Measurements from ENCODE around the gene CCNYL1. TPM values are rescaled to one million over a fixed set of nuclear protein-coding genes. Genes with fewer than 3 reads are reported as not detected.
"Not testable (repeated sequence)": the region's sequence is repeated elsewhere in the genome, so short reads cannot be mapped to it uniquely, and the experiment has no call there.

Gene CCNYL1
- total and polyA plus RNA-seq, 3 experiments from 2014 or later = 2.0 to 7.2 (median 6.1) TPM

GRCh38 chr2:207731138-207731537 lies 19.7 kb downstream of the CCNYL1 start:
- no peaks in the 10 kb centered on the region for H3K36me3 ChIP-seq (ENCODE audit: insufficient read depth, low read length)
- Mint-ChIP-seq H3K27me3 (no peaks in the 10 kb centered on the region), H3K36me3 (peaks cover 4 to 47% (median 5%) of the 10 kb centered on the region in 3 donors), H3K4me1 (peaks cover 15 to 17% (median 15%) of the 10 kb centered on the region in 3 donors), H3K27ac (no peak overlapping the region), H3K9me3 (no peaks in the 10 kb centered on the region), H3K4me3 (no peak overlapping the region)
- DNase-seq = no peak
- CTCF ChIA-PET = no interaction called here
- H3K27me3 ChIP-seq (ENCODE audit: insufficient read depth, low read length, poor library complexity, severe bottlenecking) = no peaks in the 10 kb centered on the region
- no peak overlapping the region for H3K27ac ChIP-seq (ENCODE audit: low read depth, low read length)
- H3K4me3 ChIP-seq (ENCODE audit: low read length) = no peak overlapping the region
- POLR2A ChIA-PET = no interaction called here
- peaks cover 10% of the 10 kb centered on the region for H3K4me1 ChIP-seq (ENCODE audit: insufficient read depth, low read length)
- H3K9me3 ChIP-seq (ENCODE audit: low read length) = no peaks in the 10 kb centered on the region

GRCh38 chr2:207733597-207734240 lies 22.3 kb downstream of the CCNYL1 start:
- CTCF ChIA-PET = interaction anchor here (1.0 to 1.1 kb wide), 2 partner anchors 10 to 18 kb away, joined by 3 read pairs; no protein-coding TSS in a partner anchor
- DNase-seq = no peak
- Mint-ChIP-seq H3K4me3 (no peak overlapping the region), H3K27me3 (no peaks in the 10 kb centered on the region), H3K27ac (no peak overlapping the region), H3K9me3 (no peaks in the 10 kb centered on the region), H3K36me3 (peaks cover 4 to 39% (median 7%) of the 10 kb centered on the region in 3 donors), H3K4me1 (peaks cover 3 to 9% (median 7%) of the 10 kb centered on the region in 3 donors)
- Histone ChIP-seq H3K4me1 (ENCODE audit: insufficient read depth, low read length) (no peaks in the 10 kb centered on the region), H3K36me3 (ENCODE audit: insufficient read depth, low read length) (no peaks in the 10 kb centered on the region), H3K4me3 (ENCODE audit: low read length) (no peak overlapping the region), H3K27ac (ENCODE audit: low read depth, low read length) (no peak overlapping the region), H3K27me3 (ENCODE audit: insufficient read depth, low read length, poor library complexity, severe bottlenecking) (no peaks in the 10 kb centered on the region), H3K9me3 (ENCODE audit: low read length) (no peaks in the 10 kb centered on the region)
- POLR2A ChIA-PET = no interaction called here

- Histone ChIP-seq H3K4me1 (ENCODE audit: insufficient read depth, low read length) (no peaks in the 10 kb centered on the region), H3K4me3 (ENCODE audit: low read length) (no peak overlapping the region), H3K36me3 (ENCODE audit: insufficient read depth, low read length) (no peaks in the 10 kb centered on the region), H3K9me3 (ENCODE audit: low read length) (no peaks in the 10 kb centered on the region), H3K27ac (ENCODE audit: low read depth, low read length) (no peak overlapping the region), H3K27me3 (ENCODE audit: insufficient read depth, low read length, poor library complexity, severe bottlenecking) (no peaks in the 10 kb centered on the region)
- H3K9me3 Mint-ChIP-seq = no peaks in the 10 kb centered on the region
- H3K27me3 Mint-ChIP-seq = no peaks in the 10 kb centered on the region
- no peak overlapping the region for H3K27ac Mint-ChIP-seq
- H3K4me1 Mint-ChIP-seq = peaks cover 3 to 9% (median 7%) of the 10 kb centered on the region in 3 donors
- ChIA-PET POLR2A (no interaction called here), CTCF (interaction anchor here (1.0 to 1.1 kb wide), 2 partner anchors 10 to 19 kb away, joined by 3 read pairs; no protein-coding TSS in a partner anchor)
- no peak overlapping the region for H3K4me3 Mint-ChIP-seq
- no peak for DNase-seq
- peaks cover 4 to 38% (median 7%) of the 10 kb centered on the region in 3 donors for H3K36me3 Mint-ChIP-seq
Measured at GRCh38 chr2:207734264-207734635, 22.8 kb downstream of the CCNYL1 start.

GRCh38 chr2:207734636-207735512 lies 23.4 kb downstream of the CCNYL1 start:
- H3K27ac Mint-ChIP-seq = peak overlapping the region in 1 of 8 donors; percentile 26
- H3K27ac ChIP-seq (ENCODE audit: low read depth, low read length) = no peak overlapping the region
- no peak overlapping the region for H3K4me3 ChIP-seq (ENCODE audit: low read length)
- ChIA-PET POLR2A (no interaction called here), CTCF (interaction anchor here (1.0 to 1.1 kb wide), 2 partner anchors 11 to 19 kb away, joined by 3 read pairs; no protein-coding TSS in a partner anchor)
- peaks cover 0 to 34% (median 7%) of the 10 kb centered on the region in 3 donors for H3K36me3 Mint-ChIP-seq
- DNase-seq = no peak
- no peaks in the 10 kb centered on the region for H3K27me3 Mint-ChIP-seq
- H3K9me3 ChIP-seq (ENCODE audit: low read length) = no peaks in the 10 kb centered on the region
- no peaks in the 10 kb centered on the region for H3K4me1 ChIP-seq (ENCODE audit: insufficient read depth, low read length)
- H3K27me3 ChIP-seq (ENCODE audit: insufficient read depth, low read length, poor library complexity, severe bottlenecking) = no peaks in the 10 kb centered on the region
- no peaks in the 10 kb centered on the region for H3K36me3 ChIP-seq (ENCODE audit: insufficient read depth, low read length)
- no peak overlapping the region for H3K4me3 Mint-ChIP-seq
- H3K9me3 Mint-ChIP-seq = no peaks in the 10 kb centered on the region
- peaks cover 3 to 7% (median 7%) of the 10 kb centered on the region in 3 donors for H3K4me1 Mint-ChIP-seq

GRCh38 chr2:207735513-207735859 lies 24.0 kb downstream of the CCNYL1 start:
- H3K27ac ChIP-seq (ENCODE audit: low read depth, low read length); H3K4me3 Mint-ChIP-seq; CTCF ChIA-PET; DNase-seq; H3K9me3 Mint-ChIP-seq; H3K4me1 Mint-ChIP-seq; H3K27me3 Mint-ChIP-seq; H3K27ac Mint-ChIP-seq; H3K4me1 ChIP-seq (ENCODE audit: insufficient read depth, low read length); H3K9me3 ChIP-seq (ENCODE audit: low read length); POLR2A ChIA-PET; H3K36me3 ChIP-seq (ENCODE audit: insufficient read depth, low read length); H3K4me3 ChIP-seq (ENCODE audit: low read length); H3K27me3 ChIP-seq (ENCODE audit: insufficient read depth, low read length, poor library complexity, severe bottlenecking): not testable (repeated sequence)
- peaks cover 0 to 33% (median 7%) of the 10 kb centered on the region in 3 donors for H3K36me3 Mint-ChIP-seq

GRCh38 chr2:207743514-207743913 lies 32.1 kb downstream of the CCNYL1 start:
- peaks cover 0 to 27% (median 2%) of the 10 kb centered on the region in 3 donors for H3K36me3 Mint-ChIP-seq
- POLR2A ChIA-PET = no interaction called here

GRCh38 chr2:207744050-207744449 lies 32.6 kb downstream of the CCNYL1 start:
- Mint-ChIP-seq H3K27ac (no peak overlapping the region), H3K9me3 (no peaks in the 10 kb centered on the region), H3K4me1 (no peaks in the 10 kb centered on the region), H3K4me3 (no peak overlapping the region), H3K27me3 (no peaks in the 10 kb centered on the region), H3K36me3 (peaks cover 0 to 28% (median 2%) of the 10 kb centered on the region in 3 donors)
- H3K36me3 ChIP-seq (ENCODE audit: insufficient read depth, low read length) = peaks cover 5% of the 10 kb centered on the region
- CTCF ChIA-PET = interaction anchor here (3.8 kb wide), 1 partner anchor 328 kb away, joined by 11 read pairs; no protein-coding TSS in a partner anchor
- H3K27me3 ChIP-seq (ENCODE audit: insufficient read depth, low read length, poor library complexity, severe bottlenecking) = no peaks in the 10 kb centered on the region
- no peaks in the 10 kb centered on the region for H3K4me1 ChIP-seq (ENCODE audit: insufficient read depth, low read length)
- no peak overlapping the region for H3K4me3 ChIP-seq (ENCODE audit: low read length)
- H3K9me3 ChIP-seq (ENCODE audit: low read length) = no peaks in the 10 kb centered on the region
- no peak for DNase-seq
- POLR2A ChIA-PET = no interaction called here
- H3K27ac ChIP-seq (ENCODE audit: low read depth, low read length) = no peak overlapping the region

More at GRCh38 chr2:207743514-207743913, 32.1 kb downstream of the CCNYL1 start:
- H3K27ac ChIP-seq (ENCODE audit: low read depth, low read length) = no peak overlapping the region
- no peaks in the 10 kb centered on the region for H3K9me3 ChIP-seq (ENCODE audit: low read length)
- Mint-ChIP-seq H3K4me3 (no peak overlapping the region), H3K27me3 (no peaks in the 10 kb centered on the region), H3K9me3 (no peaks in the 10 kb centered on the region), H3K27ac (no peak overlapping the region), H3K4me1 (no peaks in the 10 kb centered on the region)
- no peaks in the 10 kb centered on the region for H3K27me3 ChIP-seq (ENCODE audit: insufficient read depth, low read length, poor library complexity, severe bottlenecking)
- no peak for DNase-seq
- CTCF ChIA-PET = interaction anchor here (3.8 kb wide), 1 partner anchor 329 kb away, joined by 11 read pairs; no protein-coding TSS in a partner anchor
- peaks cover 5% of the 10 kb centered on the region for H3K36me3 ChIP-seq (ENCODE audit: insufficient read depth, low read length)
- no peak overlapping the region for H3K4me3 ChIP-seq (ENCODE audit: low read length)
- no peaks in the 10 kb centered on the region for H3K4me1 ChIP-seq (ENCODE audit: insufficient read depth, low read length)

- Histone ChIP-seq H3K4me3 (ENCODE audit: low read length) (no peak overlapping the region), H3K27me3 (ENCODE audit: insufficient read depth, low read length, poor library complexity, severe bottlenecking) (no peaks in the 10 kb centered on the region), H3K9me3 (ENCODE audit: low read length) (no peaks in the 10 kb centered on the region), H3K27ac (ENCODE audit: low read depth, low read length) (no peak overlapping the region), H3K4me1 (ENCODE audit: insufficient read depth, low read length) (no peaks in the 10 kb centered on the region), H3K36me3 (ENCODE audit: insufficient read depth, low read length) (peaks cover 5% of the 10 kb centered on the region)
- Mint-ChIP-seq H3K4me1 (no peaks in the 10 kb centered on the region), H3K36me3 (peaks cover 0 to 31% (median 2%) of the 10 kb centered on the region in 3 donors), H3K27me3 (no peaks in the 10 kb centered on the region), H3K9me3 (no peaks in the 10 kb centered on the region), H3K4me3 (no peak overlapping the region), H3K27ac (no peak overlapping the region)
- CTCF ChIA-PET = interaction anchor here (3.8 kb wide), 1 partner anchor 328 kb away, joined by 11 read pairs; no protein-coding TSS in a partner anchor
- no peak for DNase-seq
- POLR2A ChIA-PET = no interaction called here
Measured at GRCh38 chr2:207744451-207744850, 33.0 kb downstream of the CCNYL1 start.

Measured in CD8-positive, alpha-beta memory T cell (primary cell).